HG03196 (cell line): ENCODE data around the gene ARID3C.

ENCODE experiments used
- ATAC-seq: cut with Tn5 transposase; IDR thresholded peaks from one replicate; pipeline ENCODE4 v1.9.1; 2021; ENCODE audit not compliant: unreplicated experiment

The ARID3C gene

DNA sequence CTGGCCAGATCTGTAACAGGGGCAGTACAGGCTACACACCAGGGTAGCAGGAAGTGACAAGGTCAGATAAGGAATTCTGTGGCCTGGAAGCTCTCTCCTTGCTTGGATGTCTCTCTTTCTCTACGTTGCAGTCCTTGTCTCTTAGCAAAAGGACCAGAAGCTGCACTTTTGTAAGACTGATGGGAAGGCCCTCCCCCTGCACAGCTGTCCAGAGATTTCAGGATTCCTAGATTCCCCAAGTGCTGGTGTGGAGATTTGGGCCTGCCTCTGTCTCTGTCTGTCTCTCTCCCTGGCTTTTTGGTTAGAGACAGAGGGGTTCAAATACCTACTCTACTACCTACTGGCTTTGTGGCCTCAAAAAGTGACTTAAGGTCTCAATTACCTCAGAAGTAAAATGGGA is 29.3 kb downstream of the ARID3C start:
- no peak for ATAC-seq

DNA sequence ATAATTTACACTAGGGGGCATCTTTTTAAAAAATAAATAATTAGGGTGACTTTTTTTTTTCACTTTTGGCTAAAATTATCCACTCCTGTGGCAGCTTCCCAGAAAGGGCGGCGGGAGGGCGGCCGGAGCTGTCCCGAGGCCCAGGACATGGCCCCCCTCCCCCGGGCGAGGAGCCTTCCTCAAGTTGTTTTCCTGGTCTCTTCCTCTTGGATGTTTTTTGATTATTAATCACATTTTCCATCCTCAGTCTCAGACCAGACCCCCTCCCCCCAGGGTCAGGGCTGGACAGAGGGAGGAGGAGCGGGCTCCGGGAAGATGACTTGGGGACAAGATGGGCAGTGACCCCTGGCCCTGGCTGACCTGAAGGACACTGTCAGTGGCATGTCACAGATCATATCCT is 34.7 kb downstream of the ARID3C start:
- ATAC-seq = no peak

DNA sequence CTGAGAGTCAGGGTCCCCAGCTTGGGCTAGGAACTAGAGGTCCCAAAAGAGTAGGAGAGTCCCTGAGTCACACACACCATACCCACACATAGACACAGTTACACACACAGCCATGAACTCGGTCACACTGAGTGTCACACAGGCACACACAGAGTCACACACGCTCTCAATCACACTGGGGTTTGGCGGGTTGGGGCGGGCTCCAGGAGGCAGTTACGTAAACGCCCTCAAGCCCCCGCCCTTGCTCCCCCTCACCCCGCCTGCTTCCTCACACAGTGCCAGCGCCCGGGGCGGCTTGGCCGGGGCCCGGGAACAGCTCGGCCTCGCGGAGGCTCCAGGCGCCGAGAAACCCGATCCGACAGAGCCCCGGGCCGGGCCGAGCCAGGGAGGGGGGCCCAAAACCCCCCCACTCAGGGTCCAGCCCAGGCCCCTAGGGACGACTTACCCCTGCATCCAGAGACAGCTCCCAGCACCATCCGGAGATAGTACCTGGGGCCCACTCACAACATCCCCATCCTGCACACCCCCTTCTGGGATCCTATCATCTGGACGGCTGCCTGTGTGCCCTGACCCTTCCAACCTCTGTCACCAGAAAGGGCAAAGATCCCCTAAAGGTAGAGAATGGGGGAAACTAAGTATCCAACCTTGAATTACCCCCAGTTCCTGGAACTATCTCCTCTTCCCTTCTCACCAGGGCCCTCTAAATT is 35.8 kb downstream of the ARID3C start:
- ATAC-seq = no peak

DNA sequence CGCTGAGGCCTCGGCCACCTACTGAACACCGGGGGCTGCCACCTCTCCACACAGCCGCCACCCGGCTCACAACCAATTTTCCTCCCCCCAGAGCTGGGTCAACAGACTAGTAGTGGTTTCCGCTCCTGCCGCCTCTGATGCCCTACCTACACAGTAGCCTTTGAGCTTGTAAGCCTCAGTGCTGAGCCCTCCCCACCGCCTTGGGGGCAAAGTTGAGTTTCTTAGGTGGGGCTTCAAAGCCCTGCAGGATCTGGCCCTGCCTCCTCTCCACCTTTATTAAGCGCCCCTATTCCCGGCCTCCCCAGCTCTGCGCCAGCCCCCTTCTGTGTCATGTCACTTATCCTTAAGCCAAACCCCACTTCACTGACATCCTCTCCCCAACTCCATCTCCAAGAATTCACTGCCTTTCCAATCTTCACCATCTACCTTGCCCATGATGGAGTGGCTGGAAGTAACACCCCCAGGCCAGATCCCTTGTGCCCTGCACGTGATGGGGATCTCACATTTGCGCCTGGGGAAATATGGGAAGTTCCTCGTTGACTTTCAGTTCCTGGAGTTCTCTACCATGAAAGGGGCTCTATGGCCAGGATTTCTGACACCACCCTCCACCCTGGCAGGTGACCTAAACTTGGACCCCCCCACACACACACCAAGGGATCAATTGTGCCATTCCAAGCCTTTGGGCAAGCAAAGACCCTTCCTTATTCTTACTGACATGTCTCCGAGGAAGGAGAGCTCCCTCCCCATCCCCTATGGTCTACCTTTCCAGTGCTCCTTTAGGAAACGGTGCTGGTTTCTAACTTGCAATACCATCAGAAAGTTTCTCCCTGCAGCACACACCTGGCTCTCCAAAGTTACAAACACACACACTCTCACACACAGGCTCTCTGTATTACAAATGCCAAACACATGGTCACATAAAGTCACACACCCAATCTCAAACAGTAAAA is 36.7 kb downstream of the ARID3C start:
- no peak for ATAC-seq

DNA sequence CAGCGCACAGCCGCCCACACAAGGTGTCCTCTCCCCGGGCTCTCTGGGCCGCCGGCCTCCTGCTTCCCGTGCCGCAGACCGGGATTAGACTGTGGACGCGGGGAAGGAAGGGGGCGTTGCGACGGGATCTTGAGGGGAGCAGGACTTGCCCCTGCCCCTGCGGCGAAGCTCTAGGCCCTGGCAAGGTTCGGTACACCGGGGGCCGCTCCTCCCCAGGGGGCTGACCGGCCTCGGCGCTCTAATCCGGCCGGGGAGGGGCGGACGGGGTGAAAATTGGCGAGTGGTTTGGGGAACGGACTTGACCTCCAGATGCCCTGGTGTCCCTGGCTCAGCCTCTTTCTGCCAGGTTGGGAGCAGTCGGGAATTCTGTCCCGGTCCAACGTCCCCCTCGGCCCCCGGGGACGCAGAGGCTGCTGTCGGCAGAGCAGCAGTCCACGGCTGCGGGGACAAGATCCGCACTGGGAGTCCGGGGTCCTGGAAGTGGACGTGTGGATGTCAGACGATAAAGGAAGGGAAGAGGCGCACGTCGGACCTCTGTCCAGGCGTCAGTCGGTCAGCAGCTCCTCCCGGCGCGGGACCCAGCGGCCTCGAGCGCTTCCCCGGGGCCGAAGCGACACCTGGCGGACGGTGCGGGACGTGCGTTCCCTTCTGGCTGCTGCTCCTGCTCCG is 37.5 kb downstream of the ARID3C start:
- ATAC-seq = no peak

DNA sequence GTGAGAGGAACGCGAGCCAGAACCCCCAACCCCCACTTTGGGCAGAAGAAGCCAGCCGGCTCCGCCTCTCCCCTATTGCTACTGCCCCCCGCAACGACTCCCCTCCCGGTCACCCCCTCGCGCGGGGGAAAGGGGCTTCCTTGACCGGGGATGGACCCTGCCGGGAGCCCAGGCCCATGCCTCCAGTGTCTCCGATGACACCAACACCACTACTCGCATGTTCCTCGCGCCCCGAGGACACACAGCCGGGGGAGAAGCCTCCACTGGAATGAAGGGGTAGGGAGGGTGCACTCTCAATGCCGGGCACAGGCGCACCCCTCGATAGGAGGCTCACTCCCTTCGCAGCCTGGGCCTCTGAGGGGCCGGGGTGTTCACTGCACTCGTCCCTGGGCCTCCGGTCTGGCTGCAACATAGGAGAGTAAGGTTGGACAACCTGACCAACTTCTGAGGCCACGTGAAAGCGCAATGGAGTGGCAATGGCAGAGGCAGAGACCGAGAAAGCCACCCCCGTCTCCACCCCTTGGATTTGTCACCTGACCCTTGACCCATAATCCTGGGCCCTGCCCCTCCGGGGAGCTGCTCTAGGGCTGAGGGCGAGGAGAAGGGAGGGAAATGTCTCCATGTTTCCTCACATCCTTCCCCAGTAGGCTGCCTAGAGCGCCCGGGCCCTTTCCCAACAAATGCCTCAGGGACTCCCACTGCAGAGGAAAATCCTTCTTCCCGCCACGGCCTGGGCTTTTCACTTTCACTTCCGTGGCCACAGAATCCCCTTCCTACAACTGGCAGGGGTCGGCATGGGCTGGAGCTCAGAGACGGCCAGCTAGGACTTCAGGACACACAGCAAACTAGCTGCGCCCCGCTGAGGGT is 38.3 kb downstream of the ARID3C start:
- ATAC-seq = no peak

DNA sequence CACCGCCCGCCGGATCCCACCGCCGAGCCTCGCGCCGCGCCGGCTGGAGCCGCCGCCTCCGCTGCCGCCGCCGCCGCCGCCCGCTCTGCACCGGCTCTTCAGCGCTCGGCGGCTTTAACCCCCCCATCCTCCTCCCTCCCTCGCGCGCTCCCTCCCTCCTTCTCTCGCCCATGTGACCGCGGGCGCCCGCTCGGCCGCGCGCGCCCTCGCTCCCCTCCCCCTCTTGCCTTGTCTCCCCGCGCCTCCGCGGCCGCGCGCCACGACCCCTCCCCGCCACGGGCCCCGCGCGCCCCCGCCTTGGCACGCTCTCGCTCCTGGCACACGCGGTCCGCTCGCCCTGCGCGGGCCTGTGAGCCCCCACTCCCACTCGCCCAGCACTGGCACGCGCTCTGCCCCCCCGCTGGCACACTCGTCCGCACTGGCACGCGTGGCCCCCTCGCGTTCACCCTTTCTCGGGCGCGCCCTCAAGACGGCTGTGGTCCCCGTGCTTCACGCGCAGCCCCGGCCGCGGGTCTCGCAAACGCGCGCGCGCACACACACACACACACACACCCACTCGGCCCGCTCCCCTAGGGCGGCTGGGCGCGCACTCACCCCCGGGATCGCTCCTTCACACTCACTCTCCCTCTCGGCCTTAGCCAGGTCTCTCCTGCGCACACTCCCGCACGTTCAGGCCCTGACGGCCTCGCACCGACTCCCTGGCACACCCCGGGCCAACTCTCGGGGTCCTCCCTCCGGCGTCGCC is 39.1 kb downstream of the ARID3C start, which contains the start of gene CNTFR:
TSS of gene CNTFR (minus strand) at position 89 of the 745 bp plus-strand sequence. CDS start 20,743 bp downstream, outside the sequence.
- no peak for ATAC-seq

DNA sequence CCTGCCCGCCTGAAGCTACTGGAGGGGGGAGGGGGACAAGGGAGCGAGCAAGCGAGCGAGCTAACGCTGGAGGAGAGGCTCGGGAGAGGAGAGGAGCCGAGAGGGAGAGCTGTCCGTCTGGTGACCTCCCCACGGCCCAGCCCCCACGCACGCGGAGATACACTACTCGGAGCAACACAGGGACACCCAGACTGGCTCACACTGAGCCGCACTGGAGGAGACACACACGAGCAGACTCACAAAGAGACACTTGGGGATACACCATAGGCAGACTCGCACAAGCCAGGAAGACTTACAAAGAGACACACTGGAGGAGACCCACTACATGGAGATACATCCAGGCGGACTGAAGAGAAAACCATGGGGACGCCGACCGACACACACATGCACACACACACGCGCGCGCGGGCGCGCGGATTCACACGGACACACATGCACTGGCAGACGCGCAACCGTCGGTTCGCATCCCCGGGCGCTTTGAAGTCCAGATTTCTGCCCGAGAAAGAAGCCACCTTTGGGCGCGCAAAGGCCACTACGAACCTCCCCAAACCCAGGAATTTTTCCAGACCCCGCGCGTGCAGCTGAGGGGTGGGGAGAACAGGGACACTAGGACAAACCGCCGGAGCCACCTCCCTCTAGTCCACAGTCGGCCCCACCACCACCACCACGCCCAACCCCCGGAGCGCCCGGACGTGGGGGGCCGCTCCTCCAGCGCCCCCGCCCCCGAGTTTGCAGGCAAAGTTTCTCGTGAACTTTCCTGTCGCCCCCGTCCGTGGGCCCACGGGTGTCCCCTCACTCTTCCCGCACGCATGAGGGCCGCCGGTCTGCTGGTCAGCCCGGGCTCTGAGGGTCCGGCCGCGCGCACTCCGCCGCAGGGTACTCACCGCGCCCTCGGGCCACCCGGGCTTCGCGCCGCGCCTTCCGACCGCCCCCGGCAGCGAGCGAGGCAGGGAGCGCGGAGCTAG is 39.9 kb downstream of the ARID3C start:
- ATAC-seq = no peak

DNA sequence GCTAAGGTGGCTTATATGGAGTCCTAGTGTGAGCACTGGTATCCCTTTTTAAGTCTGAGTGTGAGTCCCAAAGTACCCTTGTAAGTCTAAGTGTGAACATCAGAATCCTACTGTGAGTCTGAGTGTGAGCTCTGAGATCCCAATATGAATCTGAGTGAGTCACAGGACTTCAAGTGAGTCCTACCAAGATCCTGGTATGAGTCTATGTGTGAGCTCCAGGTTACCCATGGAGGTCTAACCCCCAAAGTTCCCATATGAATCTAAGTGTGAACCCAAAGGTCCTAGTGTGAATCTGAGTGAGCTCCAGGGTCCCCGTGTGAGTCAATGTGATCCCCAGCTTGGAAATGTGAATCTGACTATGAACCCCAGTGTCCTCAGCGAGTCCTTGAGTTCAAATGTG is 41.6 kb downstream of the ARID3C start:
- no peak for ATAC-seq

DNA sequence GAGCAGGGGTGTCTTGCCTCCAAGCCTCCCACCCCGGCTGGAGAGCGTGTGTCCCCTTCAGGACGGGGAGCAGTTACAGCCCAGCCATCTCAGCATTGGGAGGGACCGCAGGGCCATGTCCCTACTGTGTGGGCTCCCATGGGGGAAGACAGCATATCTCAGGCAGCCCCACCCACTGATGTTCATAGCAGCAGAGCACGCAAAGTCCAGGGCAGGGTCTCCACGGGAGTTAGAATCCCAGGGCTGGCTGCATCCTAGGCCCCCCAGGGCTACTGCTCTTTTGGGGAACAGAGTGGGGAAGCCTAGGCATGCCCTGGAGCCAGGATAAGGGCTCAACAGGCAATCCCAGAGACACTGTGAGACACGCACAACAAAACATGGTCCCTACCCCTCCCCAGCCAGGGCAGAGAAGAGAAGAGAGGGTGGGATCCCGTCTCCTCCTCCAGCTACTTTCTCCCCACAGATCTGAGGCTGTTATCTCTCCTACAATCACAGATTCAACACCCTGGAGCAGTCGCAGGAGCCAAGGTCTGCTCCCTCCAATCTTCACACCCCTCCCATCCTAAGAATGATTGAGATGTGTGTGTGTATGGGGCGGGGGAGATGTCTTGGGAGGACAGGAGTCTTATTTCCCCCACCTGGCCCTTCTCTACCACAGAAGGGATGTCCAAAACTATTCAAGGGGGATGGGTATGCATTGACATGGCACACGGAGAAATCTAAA is 42.8 kb downstream of the ARID3C start:
- no peak for ATAC-seq

DNA sequence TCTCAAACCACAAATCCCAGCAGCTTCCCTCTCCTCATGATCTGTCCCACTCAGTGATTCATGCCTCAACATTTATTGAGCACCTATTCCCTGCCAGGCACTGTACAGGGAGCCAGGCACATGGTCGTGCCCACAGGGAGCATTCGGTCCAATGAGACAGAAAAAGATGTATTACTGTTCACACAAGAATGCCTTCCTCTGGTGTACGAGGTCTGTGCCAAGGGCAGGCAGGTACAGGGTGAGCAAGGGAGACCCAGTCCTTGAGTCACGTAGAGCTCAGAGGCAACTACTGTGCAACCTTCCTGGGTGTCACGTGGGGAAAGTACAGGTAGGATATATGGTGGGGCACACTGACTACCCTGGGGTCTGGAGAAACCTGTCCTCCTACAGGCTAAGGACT is 43.9 kb downstream of the ARID3C start:
- no peak for ATAC-seq

DNA sequence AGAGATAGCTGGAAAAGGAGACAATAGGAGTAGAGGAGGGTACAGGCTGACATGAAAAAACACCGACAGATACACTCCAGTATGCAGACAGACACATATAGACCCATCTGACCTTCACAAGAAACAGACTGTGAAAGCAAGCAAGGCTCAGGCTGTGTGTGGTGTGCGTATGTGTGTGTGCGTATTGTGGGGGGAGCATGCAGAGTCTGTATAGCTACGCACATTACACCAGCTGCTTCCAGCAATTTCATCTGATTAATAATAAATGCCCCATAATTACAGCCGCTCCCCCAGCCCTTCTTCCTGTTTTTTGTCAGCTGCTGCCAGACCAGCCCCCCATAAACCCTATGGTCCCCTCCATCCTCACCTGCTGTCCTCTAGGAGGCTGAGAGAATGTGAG is 46.1 kb downstream of the ARID3C start:
- ATAC-seq = no peak

DNA sequence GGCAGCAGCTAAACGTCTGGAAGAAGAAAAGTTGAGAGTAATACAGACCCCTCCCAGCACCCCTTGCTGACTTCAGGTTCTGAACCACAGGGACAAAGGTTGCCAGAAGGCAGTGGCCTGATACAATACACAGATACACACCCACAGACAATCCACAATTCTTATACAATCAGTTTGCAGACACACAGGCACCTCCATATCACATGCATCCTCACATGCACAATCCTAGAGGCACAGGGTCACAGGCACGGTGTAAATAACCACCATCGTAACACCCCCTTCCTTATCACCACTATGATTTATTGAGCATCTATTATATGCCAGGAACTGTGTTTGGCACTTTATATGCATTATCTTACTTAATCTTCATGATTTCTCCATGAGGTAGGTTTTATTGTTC is 47.5 kb downstream of the ARID3C start:
- no peak for ATAC-seq

DNA sequence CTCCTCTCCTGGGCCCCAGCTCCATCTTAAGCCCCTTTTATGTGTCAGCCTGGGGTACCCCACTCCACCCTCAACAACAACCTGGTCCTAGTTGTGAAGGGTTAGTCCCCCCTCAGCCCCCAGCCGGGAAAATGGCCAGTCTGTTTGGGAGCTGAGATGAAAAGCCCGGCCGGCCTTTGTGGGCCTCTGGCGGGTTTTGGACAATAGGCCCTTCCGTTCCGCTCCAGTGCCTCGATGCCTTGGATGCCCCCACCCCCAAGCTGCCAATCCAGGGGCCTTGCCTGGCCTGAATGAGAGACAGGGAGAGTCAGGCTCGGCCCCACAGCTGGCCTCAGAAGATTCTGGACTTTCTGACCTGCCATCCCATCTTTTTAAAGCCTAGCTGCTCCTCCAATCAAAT is 48.5 kb downstream of the ARID3C start:
- no peak for ATAC-seq

DNA sequence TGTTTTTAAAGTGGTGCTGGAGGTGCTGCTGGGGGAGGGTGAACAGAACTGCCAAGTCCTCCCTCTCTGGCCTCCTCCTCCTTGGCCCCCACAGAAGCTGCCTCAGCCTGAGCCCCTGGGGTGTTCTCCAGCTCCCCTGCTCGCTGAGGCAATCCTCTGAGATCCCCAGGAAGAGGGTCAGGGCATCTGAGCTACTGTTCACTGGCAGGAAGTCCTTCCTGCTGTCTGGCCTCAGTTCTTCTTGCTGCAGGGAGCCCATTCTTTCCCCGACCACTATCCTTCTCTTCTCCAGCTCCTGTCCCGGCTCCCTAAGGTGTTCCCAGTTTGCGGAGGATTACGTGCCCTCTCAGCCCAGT is 49.1 kb downstream of the ARID3C start:
- ATAC-seq = no peak

DNA sequence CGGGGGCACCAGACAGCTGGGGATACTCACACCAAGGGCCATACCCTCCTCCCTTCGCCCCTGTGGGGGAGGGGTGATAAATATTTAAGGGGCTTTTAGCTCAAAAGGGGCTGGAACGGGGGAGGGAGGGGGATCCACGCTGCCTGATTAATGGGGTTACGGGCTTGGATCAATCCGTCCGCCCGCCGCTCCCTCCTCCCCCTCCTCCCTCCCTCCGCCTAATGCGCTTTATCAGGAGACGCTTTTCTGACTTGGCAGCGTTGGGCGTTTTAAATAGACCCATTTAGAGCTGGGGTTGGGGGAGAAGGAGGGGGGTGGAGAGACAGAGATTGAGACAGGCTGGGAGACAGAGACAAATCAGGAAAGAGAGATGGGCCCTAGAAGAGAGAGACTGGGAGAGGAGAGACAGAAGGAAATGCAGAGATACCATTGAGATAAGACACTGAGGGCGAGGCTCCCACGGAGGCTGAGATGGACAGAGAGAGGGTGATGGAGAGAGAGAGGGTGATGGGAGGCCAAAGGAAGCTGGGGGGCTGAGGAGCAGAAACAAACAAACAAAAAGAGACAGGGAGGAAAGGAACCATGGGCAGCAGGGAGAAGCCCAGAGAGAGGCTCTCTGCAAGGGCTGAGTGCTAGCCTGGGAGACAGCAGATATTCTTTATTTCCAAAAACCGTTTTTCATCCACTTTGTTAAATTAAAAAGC is 49.6 kb downstream of the ARID3C start:
- no peak for ATAC-seq

DNA sequence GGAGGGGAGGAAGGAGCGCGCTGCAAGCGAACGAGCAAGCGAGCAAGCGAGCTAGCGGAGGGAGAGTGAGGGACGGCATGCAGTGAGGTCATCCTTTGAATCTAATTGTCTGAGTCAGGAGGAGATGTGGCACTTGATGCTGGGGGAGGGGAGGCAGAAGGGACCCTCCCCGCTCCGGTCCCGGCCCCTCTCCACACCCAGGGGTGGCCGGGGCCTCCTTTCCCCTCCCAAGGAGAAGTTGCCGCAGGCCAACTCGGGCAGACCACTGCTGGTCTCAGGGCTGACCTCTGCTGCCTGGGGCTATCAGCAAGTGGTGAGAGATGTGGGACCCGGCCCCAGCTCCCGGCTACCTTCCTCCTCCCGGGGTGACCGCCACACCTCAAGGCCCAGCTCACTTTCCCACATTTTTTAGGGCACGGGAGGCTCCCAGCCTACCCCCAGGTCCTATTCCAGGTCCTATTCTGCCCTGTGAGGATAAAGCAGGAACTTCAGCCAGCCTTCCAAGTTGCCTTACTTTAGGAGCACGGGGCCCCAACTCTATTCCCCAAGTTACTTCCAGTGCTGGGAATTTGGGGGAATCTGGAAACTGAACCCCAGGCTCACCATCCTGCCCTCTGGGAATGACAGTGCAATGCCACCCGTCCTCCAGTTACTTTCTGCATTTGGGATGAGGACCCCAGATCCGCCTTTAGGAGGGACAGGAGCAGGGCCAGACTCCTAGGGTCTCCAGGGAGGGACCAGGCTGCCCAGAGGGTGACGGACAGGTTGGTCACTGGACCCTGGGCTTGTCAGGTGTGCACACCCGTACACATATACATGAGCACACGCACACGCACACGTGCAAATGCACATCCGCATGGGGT is 50.4 kb downstream of the ARID3C start:
- ATAC-seq = no peak
